Ishikawa (cell line): Measurements from ENCODE around the gene ANKRD55.

Experiments
- CEBPB ChIP-seq: IDR thresholded peaks from 2 replicates; pipeline ENCODE4 v1.6.1; 2012
- CREB1 ChIP-seq: IDR thresholded peaks from 2 replicates; pipeline ENCODE4 v1.6.1; 2012; ENCODE audit warnings: low read depth
- EGR1 ChIP-seq: IDR thresholded peaks from 2 replicates; pipeline ENCODE4 v1.6.1; 2012
- EP300 ChIP-seq: IDR thresholded peaks from 2 replicates; pipeline ENCODE4 v1.6.1; 2012; ENCODE audit warnings: borderline replicate concordance
- FOXM1 ChIP-seq: IDR thresholded peaks from 2 replicates; pipeline ENCODE4 v1.6.1; 2012; ENCODE audit warnings: low read depth, borderline replicate concordance
- NFIC ChIP-seq: IDR thresholded peaks from 2 replicates; pipeline ENCODE4 v1.6.1; 2012
- RAD21 ChIP-seq: IDR thresholded peaks from 2 replicates; pipeline ENCODE4 v1.6.1; 2012; ENCODE audit warnings: low read depth
- TAF1 ChIP-seq: IDR thresholded peaks from 2 replicates; pipeline ENCODE4 v1.6.1; 2012; ENCODE audit warnings: low read depth, mild to moderate bottlenecking
- TCF12 ChIP-seq: IDR thresholded peaks from 2 replicates; pipeline ENCODE4 v1.6.1; 2012; ENCODE audit warnings: low read depth
- TEAD4 ChIP-seq: IDR thresholded peaks from 2 replicates; pipeline ENCODE4 v1.6.1; 2012
- USF1 ChIP-seq: IDR thresholded peaks from 2 replicates; pipeline ENCODE4 v1.6.1; 2012
- YY1 ChIP-seq: IDR thresholded peaks from 2 replicates; pipeline ENCODE4 v1.6.1; 2012; ENCODE audit warnings: low read depth
- ZBTB7A ChIP-seq: IDR thresholded peaks from 2 replicates; pipeline ENCODE4 v1.6.1; 2012; ENCODE audit warnings: low read depth
- TF ChIP-seq, protein P1 (sequence below): IDR thresholded peaks from 2 replicates; pipeline ENCODE4 v1.6.1; 2012
- TF ChIP-seq, protein P2 (sequence below): IDR thresholded peaks from 2 replicates; pipeline ENCODE4 v1.6.1; 2012; ENCODE audit warnings: low read depth, mild to moderate bottlenecking

Gene ANKRD55

DNA sequence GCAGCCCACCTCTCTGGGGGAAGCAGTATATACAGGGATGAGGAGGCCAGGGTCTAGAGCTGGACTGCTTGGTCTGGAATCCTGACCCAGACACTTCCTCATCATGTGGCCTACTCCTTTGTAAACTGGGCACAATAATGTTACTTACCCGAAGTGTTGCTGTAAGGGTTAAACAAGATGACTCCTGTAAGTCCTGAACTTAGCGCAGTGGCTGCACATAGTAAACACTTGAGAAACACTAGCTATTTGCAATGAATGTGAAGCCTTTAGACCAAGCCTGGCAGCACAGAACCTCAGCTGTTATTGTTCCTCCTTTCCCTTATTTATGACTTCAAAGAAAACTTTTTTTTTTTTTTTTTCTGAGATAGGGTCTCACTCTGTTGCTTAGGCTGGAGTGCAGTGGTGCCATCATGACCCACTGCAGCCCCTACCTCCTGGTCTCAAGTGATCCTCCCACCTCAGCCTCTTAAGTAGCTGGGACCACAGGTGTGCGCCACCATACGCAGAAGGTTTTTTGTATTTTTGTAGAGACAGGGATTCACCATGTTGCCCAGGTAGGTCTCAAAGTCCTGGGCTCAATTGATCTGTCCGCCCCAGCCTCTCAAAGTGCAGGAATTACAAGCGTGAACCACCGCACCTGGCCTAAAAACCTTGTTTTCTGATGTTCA, 142.2 kb downstream of the ANKRD55 start:
- TF ChIP-seq EP300 (no peak), TAF1 (no peak), CEBPB (no peak), YY1 (no peak), TEAD4 (no peak), FOXM1 (no peak), RAD21 (no peak), EGR1 (no peak), TCF12 (no peak), CREB1 (no peak), USF1 (no peak), ZBTB7A (no peak), NFIC (no peak)
- TF ChIP-seq, protein P1, sequence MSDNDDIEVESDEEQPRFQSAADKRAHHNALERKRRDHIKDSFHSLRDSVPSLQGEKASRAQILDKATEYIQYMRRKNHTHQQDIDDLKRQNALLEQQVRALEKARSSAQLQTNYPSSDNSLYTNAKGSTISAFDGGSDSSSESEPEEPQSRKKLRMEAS, result no peak
- TF ChIP-seq, protein P2, sequence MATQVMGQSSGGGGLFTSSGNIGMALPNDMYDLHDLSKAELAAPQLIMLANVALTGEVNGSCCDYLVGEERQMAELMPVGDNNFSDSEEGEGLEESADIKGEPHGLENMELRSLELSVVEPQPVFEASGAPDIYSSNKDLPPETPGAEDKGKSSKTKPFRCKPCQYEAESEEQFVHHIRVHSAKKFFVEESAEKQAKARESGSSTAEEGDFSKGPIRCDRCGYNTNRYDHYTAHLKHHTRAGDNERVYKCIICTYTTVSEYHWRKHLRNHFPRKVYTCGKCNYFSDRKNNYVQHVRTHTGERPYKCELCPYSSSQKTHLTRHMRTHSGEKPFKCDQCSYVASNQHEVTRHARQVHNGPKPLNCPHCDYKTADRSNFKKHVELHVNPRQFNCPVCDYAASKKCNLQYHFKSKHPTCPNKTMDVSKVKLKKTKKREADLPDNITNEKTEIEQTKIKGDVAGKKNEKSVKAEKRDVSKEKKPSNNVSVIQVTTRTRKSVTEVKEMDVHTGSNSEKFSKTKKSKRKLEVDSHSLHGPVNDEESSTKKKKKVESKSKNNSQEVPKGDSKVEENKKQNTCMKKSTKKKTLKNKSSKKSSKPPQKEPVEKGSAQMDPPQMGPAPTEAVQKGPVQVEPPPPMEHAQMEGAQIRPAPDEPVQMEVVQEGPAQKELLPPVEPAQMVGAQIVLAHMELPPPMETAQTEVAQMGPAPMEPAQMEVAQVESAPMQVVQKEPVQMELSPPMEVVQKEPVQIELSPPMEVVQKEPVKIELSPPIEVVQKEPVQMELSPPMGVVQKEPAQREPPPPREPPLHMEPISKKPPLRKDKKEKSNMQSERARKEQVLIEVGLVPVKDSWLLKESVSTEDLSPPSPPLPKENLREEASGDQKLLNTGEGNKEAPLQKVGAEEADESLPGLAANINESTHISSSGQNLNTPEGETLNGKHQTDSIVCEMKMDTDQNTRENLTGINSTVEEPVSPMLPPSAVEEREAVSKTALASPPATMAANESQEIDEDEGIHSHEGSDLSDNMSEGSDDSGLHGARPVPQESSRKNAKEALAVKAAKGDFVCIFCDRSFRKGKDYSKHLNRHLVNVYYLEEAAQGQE, result no peak

GRCh38 chr5:56088967-56089829, 143.9 kb downstream of the ANKRD55 start:
- TF ChIP-seq NFIC, result no peak
- TF ChIP-seq TAF1, result no peak
- no peak for TF ChIP-seq EP300

DNA sequence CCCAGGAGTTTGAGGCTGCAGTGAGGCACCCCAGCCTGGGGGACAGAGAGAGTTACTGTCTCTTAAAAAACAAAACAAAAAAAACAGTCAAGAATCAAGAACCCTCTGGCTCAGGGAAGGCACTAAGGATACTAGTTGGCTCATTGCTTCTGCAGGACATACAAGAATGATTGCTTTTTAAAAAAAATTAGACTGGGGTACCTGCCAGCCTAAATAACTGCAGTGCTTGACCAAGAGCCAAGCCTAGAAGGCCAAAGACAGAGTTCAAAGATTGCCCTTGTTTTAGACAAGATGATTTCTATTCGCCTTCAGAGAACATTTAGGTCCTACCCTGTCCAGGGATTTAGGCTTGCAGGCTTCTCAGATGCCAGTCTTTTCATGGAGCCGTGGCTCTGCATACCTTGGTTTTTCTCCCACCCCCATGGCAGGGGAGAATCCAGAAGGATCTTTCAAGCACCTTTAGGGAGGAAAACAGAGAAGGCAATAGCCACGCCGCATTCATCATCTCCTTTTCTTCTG, 144.6 kb downstream of the ANKRD55 start:
- TF ChIP-seq NFIC, result no peak
- TF ChIP-seq RAD21, result no peak
- TF ChIP-seq USF1, result no peak
- TF ChIP-seq EP300, result no peak
- no peak for TF ChIP-seq YY1
- TF ChIP-seq TAF1, result no peak
- TF ChIP-seq CEBPB, result no peak
- no peak for TF ChIP-seq TEAD4
- no peak for TF ChIP-seq TCF12
- no peak for TF ChIP-seq ZBTB7A
- TF ChIP-seq EGR1, result no peak
- TF ChIP-seq, protein P2, result no peak
- TF ChIP-seq, protein P1, result no peak
- TF ChIP-seq FOXM1, result no peak

DNA sequence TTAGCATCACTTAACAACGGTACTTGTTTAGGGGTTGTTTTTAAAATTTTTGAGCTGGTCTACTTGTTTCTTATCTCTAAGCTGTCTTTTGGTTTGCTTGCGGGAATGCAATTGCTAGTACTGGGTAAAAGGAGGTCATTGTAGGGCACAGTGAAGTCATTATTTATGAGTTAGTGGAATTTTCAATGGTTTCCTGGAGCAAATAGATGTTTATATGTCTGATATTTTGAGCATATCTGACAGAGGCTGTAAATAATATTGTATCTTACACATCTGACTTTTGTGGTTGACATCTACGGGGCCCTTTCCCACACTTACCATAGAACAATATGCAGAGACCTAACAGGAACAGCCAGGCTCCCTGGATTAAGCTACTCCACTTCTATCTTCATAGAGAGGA, 147.9 kb downstream of the ANKRD55 start:
- TF ChIP-seq ZBTB7A (no peak), RAD21 (no peak)

GRCh38 chr5:56083286-56083854, 149.8 kb downstream of the ANKRD55 start:
- TF ChIP-seq, protein P2, result no peak
- TF ChIP-seq YY1 (no peak), CEBPB (no peak), ZBTB7A (no peak), FOXM1 (no peak), USF1 (no peak), EP300 (no peak), TEAD4 (no peak), TAF1 (no peak), RAD21 (no peak), TCF12 (no peak), CREB1 (no peak), NFIC (no peak), EGR1 (no peak)
- TF ChIP-seq, protein P1, result no peak
